ENCODE data around the gene COL27A1. TPM values are rescaled to one million over a fixed set of nuclear protein-coding genes. Genes with fewer than 3 reads are reported as not detected.

Gene COL27A1
- total RNA-seq, 1 donor from 2014 or later, result 6.4 TPM

DNA sequence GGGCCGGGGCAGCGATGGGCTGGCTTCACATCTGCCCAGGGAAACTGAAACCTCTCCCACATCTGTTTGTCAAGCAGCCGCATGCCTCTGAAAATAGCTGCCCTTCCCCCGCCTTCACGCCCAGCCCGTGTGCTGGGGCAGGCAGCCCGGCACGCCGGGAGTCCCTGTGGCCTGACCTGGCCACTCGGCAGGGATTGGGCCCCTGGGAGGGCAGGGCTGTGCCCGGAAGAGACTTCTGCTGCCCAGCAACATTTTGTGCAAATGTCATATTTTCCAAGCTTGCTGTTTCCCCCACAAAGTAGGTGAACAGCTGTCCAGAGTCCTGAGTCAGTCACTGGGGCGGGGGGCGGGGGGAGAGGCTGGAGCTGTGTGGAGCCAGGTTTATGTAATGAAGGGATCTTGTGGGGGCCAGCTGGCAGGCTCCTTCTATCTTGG lies 8.2 kb downstream of the COL27A1 start:
- intact Hi-C loops (cut with micrococcal nuclease), result no loop called here
- no peak for TF ChIP-seq CTCF (IDR thresholded peaks at IDR 0.05; ENCODE audit: borderline replicate concordance)
- Histone ChIP-seq H3K4me1 (peaks cover 34% of the 10 kb centered on the region), H3K27me3 (ENCODE audit: low read depth) (no peaks in the 10 kb centered on the region), H3K36me3 (no peaks in the 10 kb centered on the region), H3K27ac (replicated peaks) (peak overlapping the region; percentile 11), H3K9me3 (replicated peaks) (no peaks in the 10 kb centered on the region), H3K4me3 (peak overlapping the region; percentile 11)
- DNase-seq, result peak; percentile 52

- H3K4me3 ChIP-seq, result no peak overlapping the region
- H3K9me3 ChIP-seq (replicated peaks), result no peaks in the 10 kb centered on the region
- H3K36me3 ChIP-seq, result no peaks in the 10 kb centered on the region
- no peaks in the 10 kb centered on the region for H3K27me3 ChIP-seq (ENCODE audit: low read depth)
- H3K27ac ChIP-seq (replicated peaks), result no peak overlapping the region
- TF ChIP-seq CTCF (IDR thresholded peaks at IDR 0.05; ENCODE audit: borderline replicate concordance), result no peak
- no peak for DNase-seq
- intact Hi-C loops (cut with micrococcal nuclease), result no loop called here
- H3K4me1 ChIP-seq, result peaks cover 40% of the 10 kb centered on the region
These were observed 9.0 kb downstream of the COL27A1 start for GRCh38 chr9:114164191-114164794.

- DNase-seq, result no peak
- H3K4me3 ChIP-seq, result no peak overlapping the region
- no peak overlapping the region for H3K27ac ChIP-seq (replicated peaks)
- no peaks in the 10 kb centered on the region for H3K9me3 ChIP-seq (replicated peaks)
- TF ChIP-seq CTCF (IDR thresholded peaks at IDR 0.05; ENCODE audit: borderline replicate concordance), result no peak
- H3K27me3 ChIP-seq (ENCODE audit: low read depth), result no peaks in the 10 kb centered on the region
- H3K4me1 ChIP-seq, result peaks cover 51% of the 10 kb centered on the region
- no peaks in the 10 kb centered on the region for H3K36me3 ChIP-seq
- intact Hi-C loops (cut with micrococcal nuclease), result no loop called here
These were observed 10.2 kb downstream of the COL27A1 start for GRCh38 chr9:114165407-114166102.

DNA sequence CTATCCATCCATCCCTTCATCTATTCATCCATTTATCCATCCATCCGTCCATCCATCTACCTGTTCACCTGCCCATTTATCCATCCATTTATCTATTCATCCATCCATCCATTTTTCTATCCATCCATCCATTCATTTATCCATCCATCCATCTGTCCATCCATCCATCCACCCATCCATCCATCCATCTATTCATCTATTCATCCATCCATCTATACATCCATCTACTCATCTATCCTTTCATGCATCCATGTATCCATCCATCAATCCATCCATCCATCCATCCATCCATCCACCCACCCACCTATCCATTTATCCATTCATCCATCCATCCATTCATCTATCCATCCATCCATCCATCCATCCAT lies 10.8 kb downstream of the COL27A1 start:
- no peaks in the 10 kb centered on the region for H3K36me3 ChIP-seq
- DNase-seq, result no peak
- intact Hi-C loops (cut with micrococcal nuclease), result no loop called here
- H3K27ac ChIP-seq (replicated peaks), result no peak overlapping the region
- H3K4me1 ChIP-seq, result peaks cover 53% of the 10 kb centered on the region
- TF ChIP-seq CTCF (IDR thresholded peaks at IDR 0.05; ENCODE audit: borderline replicate concordance), result no peak
- H3K4me3 ChIP-seq, result no peak overlapping the region
- H3K27me3 ChIP-seq (ENCODE audit: low read depth), result no peaks in the 10 kb centered on the region
- H3K9me3 ChIP-seq (replicated peaks), result no peaks in the 10 kb centered on the region

- TF ChIP-seq CTCF (IDR thresholded peaks at IDR 0.05; ENCODE audit: borderline replicate concordance), result no peak
- intact Hi-C loops (cut with micrococcal nuclease), result no loop called here
- no peak for DNase-seq
These were observed 11.6 kb downstream of the COL27A1 start for GRCh38 chr9:114166614-114167572.

More at GRCh38 chr9:114166614-114167572, 11.6 kb downstream of the COL27A1 start:
- H3K4me3 ChIP-seq, result no peak overlapping the region
- no peaks in the 10 kb centered on the region for H3K36me3 ChIP-seq
- H3K27me3 ChIP-seq (ENCODE audit: low read depth), result no peaks in the 10 kb centered on the region
- peaks cover 47% of the 10 kb centered on the region for H3K4me1 ChIP-seq
- H3K27ac ChIP-seq (replicated peaks), result no peak overlapping the region
- H3K9me3 ChIP-seq (replicated peaks), result no peaks in the 10 kb centered on the region
